Kidney glomerular epithelial cell (primary cell): ENCODE data around the gene RAB6B.
"Not testable (repeated sequence)": the region's sequence is repeated elsewhere in the genome, so short reads cannot be mapped to it uniquely, and the experiment has no call there.

Experiments
- DNase-seq: peaks from one replicate; lab custom pipeline; 2025; lab: John Stamatoyannopoulos, UW

Gene RAB6B

DNA sequence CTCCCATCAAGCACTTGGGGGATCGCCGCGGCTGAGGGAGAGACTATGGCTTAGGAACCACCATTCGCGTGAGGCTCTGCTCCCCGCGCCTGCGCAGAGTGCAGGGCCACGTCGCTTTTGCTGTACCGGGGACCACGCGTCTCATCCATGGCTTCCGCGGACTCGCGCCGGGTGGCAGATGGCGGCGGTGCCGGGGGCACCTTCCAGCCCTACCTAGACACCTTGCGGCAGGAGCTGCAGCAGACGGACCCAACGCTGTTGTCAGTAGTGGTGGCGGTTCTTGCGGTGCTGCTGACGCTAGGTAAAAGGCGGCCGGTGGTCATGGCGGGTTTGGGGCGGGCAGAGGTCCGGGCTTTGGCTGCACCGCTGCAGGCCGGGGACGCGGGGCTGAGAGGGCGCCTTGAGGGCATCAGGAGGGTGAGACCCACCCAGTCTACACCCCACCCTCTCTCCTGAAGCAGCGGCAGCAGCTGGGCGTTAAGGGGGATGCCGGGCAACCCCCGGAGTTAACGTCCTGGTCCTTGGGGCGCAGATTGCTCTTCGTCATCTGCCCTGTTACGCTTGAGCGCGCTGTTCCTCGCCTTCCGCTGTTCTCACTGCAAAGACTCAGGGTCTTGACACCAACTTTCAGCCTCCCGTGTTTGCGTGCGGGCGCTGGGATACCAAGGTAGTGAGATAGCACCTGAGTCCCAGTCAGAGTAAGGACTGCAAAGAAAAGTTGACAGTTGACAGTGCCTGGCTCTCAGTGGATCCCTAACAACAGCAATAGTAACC is 89.8 kb downstream of the RAB6B start, which contains the start of gene SRPRB:
SRPRB (plus strand) TSS at position 114 of the 774 bp plus-strand sequence; CDS start at position 148, 34 bp downstream.
- peak; percentile 84 for DNase-seq

DNA sequence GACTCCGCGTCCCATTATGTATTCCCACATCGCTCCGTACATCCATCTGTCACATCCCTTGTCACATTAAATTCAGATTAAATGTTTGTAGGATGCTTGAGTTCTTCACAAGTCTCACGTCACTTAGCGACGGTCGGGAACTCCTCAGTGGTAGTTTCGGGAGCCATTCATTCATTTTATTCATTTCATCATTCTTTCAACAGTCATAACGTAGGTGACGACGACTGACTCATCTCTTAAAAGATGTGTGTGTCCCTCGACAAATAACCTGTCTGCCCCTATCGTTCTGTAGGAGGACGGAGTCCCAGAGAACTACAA is 90.3 kb downstream of the RAB6B start:
- DNase-seq, result no peak

DNA sequence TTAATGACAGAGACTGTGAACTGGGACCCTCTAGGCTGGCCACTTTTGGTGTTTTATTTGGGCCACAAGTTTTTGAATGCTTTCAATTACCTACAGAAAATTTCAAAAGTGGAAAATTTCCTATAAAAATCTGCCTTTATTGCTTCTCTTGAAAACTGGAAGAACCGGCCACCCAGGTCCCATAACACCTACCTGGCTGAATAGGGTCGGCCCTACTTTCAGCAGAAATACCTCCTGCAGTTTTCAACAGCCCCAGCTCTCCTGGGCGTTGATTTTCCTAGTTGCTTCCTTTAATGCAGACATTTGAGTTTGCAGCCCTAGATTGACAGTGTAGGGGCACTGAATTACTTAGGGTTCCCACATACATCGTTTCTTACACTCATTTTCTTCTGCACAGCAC is 90.8 kb downstream of the RAB6B start:
- no peak for DNase-seq

- no peak for DNase-seq
These were observed 92.2 kb downstream of the RAB6B start for GRCh38 chr3:133803469-133803868.

GRCh38 chr3:133799794-133800585 is 95.7 kb downstream of the RAB6B start:
- DNase-seq, result no peak

DNA sequence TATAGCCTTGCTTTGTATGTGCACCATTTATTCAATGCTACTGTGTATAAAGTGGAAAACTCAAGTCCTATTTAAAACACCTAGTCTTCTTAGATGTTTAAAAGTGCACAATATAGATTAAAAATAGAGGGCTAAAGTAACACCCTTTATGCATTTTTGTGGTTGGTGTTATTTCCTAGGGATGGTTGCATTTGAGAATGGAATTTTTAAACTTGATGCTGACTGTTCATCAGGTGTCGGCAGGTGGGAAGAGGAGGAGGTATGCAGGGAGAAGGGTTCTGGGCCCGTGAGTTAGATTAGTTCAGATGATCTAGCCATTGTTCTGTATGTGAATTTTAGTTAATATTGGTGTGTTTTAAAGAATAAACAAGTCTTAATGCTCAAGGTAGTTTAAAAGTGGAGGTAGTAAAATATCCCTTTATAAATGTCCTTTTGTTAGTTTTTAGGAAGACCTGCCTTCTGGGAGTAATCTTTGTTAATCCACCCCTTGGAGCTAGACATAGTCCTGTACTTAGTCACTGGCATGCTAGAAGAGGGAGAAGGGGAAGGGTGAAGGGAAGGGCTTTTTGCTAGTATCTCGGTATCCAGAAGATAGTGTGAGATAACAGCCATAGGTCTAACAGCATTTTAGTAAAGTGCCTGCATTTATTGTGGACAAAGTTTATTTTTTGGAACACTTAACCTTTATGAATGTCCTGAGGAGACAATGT is 98.1 kb downstream of the RAB6B start:
- DNase-seq, result no peak

DNA sequence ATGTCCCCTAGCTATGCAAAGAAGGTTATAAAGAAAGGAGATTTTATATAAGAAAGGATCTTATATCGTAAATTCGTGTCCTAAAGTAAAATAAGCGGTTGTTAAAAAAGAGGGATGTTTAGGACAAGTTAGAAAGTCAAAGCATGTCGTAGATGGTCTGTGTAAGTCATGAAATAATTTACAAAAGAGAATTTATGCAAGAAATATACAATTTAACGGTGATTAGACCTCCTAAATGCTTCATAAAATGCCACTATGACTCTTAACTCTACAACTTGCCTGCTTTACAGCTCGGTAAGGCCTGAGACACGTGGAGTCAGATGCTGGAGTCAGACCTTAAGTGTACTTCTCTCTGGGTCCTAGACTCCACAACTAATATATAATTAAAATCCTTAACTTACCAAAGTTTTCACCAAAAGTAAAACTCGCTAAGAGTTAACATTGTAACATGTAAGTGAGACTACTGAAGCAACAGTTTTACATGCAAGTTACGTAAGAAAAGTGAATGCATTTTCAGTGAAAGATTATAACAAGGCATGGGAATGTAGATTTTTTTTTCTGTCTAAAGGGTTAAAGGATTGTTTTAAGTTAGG is 103.4 kb downstream of the RAB6B start:
- no peak for DNase-seq

GRCh38 chr3:133788024-133788423 is 107.7 kb downstream of the RAB6B start:
- DNase-seq, result no peak

GRCh38 chr3:133783762-133784161 is 111.9 kb downstream of the RAB6B start:
- DNase-seq, result no peak

DNA sequence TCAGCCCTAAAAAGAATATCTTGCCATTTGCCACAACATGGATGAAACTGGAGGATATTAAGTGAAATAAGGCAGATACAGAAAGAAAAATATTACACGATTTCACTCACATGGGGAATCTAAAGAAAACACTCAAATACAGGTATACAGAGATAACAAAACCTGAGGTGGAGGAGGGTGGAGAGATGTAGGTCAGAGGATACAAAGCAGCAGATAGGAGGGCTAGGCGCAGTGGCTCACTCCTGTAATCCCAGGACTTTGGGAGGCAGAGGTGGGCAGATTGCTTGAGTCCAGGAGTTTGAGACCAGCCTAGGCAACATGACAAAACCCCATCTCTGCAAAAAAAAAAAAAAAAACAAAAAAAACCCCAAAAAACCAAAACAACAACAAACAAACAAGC is 113.2 kb downstream of the RAB6B start:
- no peak for DNase-seq

- no peak for DNase-seq
These were observed 114.1 kb downstream of the RAB6B start for GRCh38 chr3:133781570-133781969.

DNA sequence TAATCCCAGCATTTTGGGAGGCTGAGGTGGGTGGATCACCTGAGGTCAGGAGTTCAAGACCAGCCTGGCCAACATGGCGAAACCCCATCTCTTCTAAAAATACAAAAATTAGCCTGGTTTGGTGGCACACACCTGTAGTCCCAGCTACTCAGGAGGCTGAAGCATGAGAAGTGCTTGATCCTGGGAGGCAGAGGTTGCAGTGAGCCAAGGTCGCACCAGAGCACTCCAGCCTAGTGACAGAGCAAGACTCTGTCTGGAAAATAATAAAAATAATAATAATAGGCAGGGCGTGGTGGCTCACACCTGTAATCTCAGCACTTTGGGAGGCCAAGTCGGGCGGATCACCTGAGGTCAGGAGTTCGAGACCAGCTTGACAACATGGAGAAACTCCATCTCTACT is 114.9 kb downstream of the RAB6B start:
- not testable (repeated sequence) for DNase-seq

GRCh38 chr3:133779626-133780203 is 116.0 kb downstream of the RAB6B start:
- DNase-seq, result no peak

DNA sequence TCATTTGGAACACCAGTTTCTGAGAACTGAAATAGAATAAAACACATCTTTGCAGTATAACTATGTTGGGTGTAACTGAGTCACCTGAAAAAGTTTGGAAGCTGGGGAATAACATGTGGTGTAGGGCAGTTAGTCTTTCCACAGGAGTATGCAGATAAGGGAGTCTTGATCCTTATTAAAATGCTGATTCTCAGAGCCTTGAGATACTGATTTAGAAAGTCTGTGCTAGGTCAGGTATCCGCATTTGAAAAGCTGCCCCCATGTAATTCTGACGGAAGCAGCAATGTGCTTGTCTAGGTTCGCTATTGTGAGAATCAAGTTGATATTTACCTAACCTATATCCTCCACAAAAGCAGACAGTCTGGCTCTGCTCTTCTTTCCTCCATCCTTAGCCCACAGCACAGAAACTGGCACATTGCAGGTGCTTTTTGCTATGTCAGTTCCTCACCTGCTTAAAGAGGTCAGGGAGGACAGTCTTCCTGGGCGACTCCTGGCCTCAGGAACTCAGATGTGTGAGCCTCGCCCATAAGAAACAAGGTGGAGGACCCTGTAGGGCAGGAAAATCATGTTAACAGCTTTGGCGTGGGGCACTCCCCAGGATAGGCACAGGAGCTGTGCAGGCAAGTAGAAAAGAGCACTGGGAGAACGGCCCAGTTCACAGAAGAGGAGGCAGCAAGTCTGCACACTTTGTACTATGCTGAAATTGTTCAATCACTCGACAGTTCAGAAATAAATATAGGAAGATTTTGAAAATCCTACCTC is 117.7 kb downstream of the RAB6B start:
- no peak for DNase-seq

- DNase-seq, result no peak
These were observed 118.8 kb downstream of the RAB6B start for GRCh38 chr3:133776794-133777438.

GRCh38 chr3:133775835-133776234 is 119.8 kb downstream of the RAB6B start:
- no peak for DNase-seq

DNA sequence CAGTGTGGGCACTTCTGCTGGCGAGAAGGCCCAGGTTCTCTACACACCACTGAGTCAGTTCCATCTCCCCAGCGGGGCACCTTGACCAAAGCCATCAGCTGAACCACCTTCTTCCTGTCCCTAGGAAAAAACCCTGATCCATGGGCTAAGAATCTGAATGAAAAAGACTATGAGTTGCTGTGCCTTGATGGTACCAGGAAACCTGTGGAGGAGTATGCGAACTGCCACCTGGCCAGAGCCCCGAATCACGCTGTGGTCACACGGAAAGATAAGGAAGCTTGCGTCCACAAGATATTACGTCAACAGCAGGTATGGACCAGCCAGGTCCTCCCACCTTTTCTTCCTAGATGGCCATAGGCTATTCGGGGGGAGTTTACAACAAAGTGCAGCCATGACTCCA is 120.4 kb downstream of the RAB6B start:
- no peak for DNase-seq
